ENCODE measurements around the gene FRMD1.

Gene FRMD1

GRCh38 chr6:168028181-168028580 is 50.8 kb downstream of the FRMD1 start:
- DNase-seq (ENCODE audit: low read depth, low spot score) = no peak

- DNase-seq (ENCODE audit: low read depth, low spot score) = no peak
Measured at GRCh38 chr6:168027521-168027920, 51.5 kb downstream of the FRMD1 start.

- no peak for DNase-seq (ENCODE audit: low read depth, low spot score)
Measured at GRCh38 chr6:168026925-168027324, 52.1 kb downstream of the FRMD1 start.

- DNase-seq (ENCODE audit: low read depth, low spot score) = no peak
Measured at GRCh38 chr6:168025831-168026710, 52.9 kb downstream of the FRMD1 start.

GRCh38 chr6:168024951-168025510 is 54.0 kb downstream of the FRMD1 start:
- DNase-seq (ENCODE audit: low read depth, low spot score) = no peak

GRCh38 chr6:168022488-168023321 is 56.3 kb downstream of the FRMD1 start:
- no peak for DNase-seq (ENCODE audit: low read depth, low spot score)

GRCh38 chr6:168021581-168021980 is 57.4 kb downstream of the FRMD1 start:
- no peak for DNase-seq (ENCODE audit: low read depth, low spot score)

- no peak for DNase-seq (ENCODE audit: low read depth, low spot score)
Measured at GRCh38 chr6:168020242-168020641, 58.8 kb downstream of the FRMD1 start.

GRCh38 chr6:168018664-168019063 is 60.3 kb downstream of the FRMD1 start:
- DNase-seq (ENCODE audit: low read depth, low spot score) = no peak

- no peak for DNase-seq (ENCODE audit: low read depth, low spot score)
Measured at GRCh38 chr6:168017629-168018028, 61.4 kb downstream of the FRMD1 start.

- no peak for DNase-seq (ENCODE audit: low read depth, low spot score)
Measured at GRCh38 chr6:168016721-168017525, 62.1 kb downstream of the FRMD1 start.

GRCh38 chr6:168016176-168016620 is 62.8 kb downstream of the FRMD1 start:
- no peak for DNase-seq (ENCODE audit: low read depth, low spot score)

GRCh38 chr6:168015482-168016175 is 63.4 kb downstream of the FRMD1 start:
- no peak for DNase-seq (ENCODE audit: low read depth, low spot score)

GRCh38 chr6:168015009-168015408 is 64.0 kb downstream of the FRMD1 start:
- no peak for DNase-seq (ENCODE audit: low read depth, low spot score)

GRCh38 chr6:168014428-168014827 is 64.6 kb downstream of the FRMD1 start:
- no peak for DNase-seq (ENCODE audit: low read depth, low spot score)

GRCh38 chr6:168013250-168013915 is 65.6 kb downstream of the FRMD1 start:
- DNase-seq (ENCODE audit: low read depth, low spot score) = no peak

GRCh38 chr6:168012431-168013249 is 66.4 kb downstream of the FRMD1 start:
- DNase-seq (ENCODE audit: low read depth, low spot score) = no peak

GRCh38 chr6:168011291-168011690 is 67.7 kb downstream of the FRMD1 start:
- DNase-seq (ENCODE audit: low read depth, low spot score) = no peak

- DNase-seq (ENCODE audit: low read depth, low spot score) = no peak
Measured at GRCh38 chr6:168009331-168009730, 69.7 kb downstream of the FRMD1 start.
